GM19463 (cell line): Measurements from ENCODE around the gene ARL6IP4.
"Not testable (repeated sequence)": the region's sequence is repeated elsewhere in the genome, so short reads cannot be mapped to it uniquely, and the experiment has no call there.

Source experiments
- ATAC-seq: cut with Tn5 transposase; IDR thresholded peaks from one replicate; pipeline ENCODE4 v1.9.1; 2021; ENCODE audit warnings: mild to moderate bottlenecking, moderate library complexity; ENCODE audit not compliant: unreplicated experiment

Gene ARL6IP4

DNA sequence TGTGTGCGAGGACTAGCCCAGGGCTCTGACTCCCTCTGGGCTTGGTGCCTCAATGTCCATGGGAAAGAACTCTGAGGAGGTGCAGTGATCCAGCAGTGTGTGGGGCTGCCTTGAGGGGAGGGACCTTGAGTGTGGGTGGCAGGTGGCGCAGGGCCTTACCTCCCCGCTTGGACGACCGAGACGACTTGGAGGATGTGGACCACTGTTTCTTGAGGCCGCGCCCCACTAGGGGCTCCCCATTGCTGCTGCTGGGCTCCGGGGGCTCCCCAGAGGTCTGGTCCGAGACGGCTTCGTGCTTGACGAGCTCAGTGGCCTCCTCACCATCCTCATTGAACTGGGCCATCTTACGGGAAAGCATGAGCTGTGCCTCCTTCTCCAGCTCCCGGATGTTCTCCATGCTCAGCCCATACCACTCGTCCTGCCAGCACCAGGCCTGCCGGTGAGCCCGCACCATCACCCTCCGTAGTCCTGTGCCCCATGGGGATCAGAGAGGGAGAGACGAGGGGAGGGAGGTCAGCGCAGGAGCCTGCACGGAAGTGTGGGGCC lies 24.7 kb downstream of the ARL6IP4 start:
- ATAC-seq, result no peak

DNA sequence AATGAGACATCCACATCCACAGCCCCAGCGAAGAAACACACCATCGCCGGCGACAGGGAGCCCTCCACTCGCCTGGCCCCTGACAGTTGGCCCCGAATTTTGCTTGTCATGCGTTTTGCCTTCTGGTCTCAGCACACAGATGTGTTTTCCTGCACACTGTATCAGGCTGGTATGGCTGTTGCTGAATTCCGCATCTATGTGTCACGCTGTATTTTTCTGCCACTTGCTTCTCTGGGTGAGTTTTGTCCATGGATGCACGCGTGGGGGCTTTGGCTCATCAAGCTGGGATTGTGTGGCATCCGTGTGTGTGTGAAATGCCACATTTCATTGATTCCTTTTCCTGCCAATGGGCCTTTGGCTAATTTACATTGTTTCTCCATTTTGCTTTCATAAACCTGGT lies 26.5 kb downstream of the ARL6IP4 start:
- no peak for ATAC-seq

- ATAC-seq, result no peak
Measured at GRCh38 chr12:123010110-123010509, 29.6 kb downstream of the ARL6IP4 start.

GRCh38 chr12:123010681-123011080 lies 30.2 kb downstream of the ARL6IP4 start:
- ATAC-seq, result no peak

GRCh38 chr12:123011701-123012100 lies 31.2 kb downstream of the ARL6IP4 start:
- no peak for ATAC-seq

DNA sequence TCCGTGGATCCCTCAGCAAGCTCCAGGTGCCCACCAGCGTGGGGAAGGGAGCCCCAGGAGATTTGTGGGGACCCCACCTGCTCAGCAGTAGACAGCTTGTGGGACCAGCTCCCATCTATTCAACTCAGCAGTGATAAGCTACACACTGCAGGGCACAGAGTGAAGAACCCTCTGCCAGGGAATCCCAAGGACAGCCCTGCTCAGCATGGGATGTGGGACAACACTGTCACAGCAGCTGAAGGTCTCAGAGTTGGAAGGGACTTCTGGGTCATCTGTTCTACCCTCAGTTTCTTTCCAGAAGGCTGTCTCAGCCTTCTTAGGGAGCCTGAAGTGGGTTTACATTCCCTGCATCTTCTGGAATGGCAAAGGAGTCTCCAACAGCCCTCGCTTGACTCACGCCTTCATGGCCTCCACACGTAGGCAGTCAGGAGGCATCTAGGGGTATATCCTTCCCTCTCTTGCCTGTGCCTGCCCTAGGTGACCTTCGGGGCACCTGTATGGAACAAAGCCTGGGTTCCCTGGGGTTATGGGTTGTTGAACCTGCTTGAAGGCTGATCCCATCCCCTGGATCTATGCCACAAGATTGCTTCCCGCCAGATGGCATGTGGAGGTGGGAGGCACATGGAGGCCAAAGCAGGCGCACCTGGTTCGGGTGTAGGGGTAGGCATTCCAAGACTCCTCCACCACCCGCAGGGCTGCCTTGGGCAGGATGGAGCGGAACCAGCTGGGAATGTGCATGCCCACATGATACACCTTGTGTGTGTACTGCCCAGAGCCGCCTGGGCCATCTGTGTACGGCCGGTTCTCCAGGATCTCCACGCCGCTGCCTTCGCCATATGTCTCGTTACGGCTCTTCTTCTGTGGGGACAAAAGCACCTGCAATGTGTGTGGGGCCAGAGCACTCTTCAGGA lies 33.0 kb downstream of the ARL6IP4 start:
- no peak for ATAC-seq

DNA sequence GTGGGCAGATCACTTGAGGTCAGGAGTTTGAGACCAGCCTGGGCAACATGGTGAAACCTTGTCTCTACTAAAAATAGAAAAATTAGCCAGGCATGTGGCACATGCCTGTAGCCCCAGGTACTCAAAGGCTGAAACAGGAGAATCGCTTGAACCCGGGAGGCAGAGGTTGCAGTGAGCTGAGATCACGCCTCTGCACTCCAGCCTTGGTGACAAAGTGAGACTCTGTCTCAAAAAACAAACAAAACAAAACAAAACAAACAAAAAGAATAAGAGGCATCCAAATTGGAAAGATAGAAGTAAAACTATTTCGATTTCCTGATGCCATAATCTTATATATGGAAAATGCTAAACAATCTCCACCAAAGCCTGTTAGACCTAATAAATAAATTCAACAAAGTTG lies 34.0 kb downstream of the ARL6IP4 start:
- ATAC-seq, result not testable (repeated sequence)

- ATAC-seq, result no peak
Measured at GRCh38 chr12:123017753-123018152, 37.3 kb downstream of the ARL6IP4 start.

DNA sequence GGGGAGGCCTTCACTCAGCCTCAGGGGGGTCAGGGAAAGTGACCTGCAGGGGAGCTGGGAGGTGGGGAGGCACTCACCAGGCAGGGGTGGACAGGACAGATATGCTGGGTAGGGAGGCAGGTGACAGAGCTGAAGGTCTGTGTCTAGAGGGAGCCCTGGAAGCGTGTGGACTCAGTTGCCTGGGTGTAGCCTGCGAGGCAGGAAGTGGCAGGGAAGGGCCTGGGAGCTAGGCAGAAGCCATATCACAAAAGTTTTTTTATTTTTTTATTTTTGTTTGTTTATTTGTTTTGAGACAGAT lies 39.3 kb downstream of the ARL6IP4 start:
- no peak for ATAC-seq

- ATAC-seq, result no peak
Measured at GRCh38 chr12:123021688-123022604, 41.5 kb downstream of the ARL6IP4 start.

- ATAC-seq, result no peak
Measured at GRCh38 chr12:123022846-123023245, 42.4 kb downstream of the ARL6IP4 start.

- no peak for ATAC-seq
Measured at GRCh38 chr12:123024819-123025391, 44.4 kb downstream of the ARL6IP4 start.

DNA sequence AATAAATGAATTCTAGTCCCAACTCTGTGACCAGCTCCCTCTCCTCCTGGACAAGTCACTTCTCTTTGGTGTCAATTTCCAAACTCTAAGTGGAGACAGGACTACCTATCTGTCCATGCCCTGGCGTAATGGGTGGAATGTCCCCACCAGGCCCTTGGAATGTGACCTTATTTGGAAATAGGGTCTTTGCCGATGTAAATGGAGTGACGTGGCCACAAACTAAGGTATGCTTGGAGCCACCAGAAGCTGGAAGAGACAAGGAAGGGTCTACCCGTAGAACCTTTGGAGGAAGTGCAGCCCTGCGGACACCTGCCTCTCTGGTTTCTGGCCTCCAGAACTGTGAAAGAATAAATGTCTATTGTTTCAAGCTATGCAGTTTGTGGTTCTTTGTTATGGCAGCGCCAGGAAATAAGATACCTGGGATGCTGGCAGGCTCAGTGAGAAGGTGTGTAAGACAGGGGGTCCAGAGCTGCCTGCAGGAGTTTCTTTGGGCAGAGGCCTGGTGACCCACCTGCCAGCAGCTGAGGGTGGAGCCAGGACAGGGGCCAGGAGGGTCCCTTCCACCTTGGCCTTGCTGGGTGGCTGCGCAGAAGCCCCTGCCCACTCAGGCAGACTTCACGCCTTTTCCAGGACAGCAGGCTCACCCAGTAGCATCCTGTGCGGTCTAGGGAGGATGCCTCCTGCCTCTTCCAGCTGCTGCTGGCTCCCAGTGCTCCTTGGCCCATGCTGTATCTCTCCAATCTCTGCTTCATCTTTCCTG lies 45.8 kb downstream of the ARL6IP4 start:
- no peak for ATAC-seq

DNA sequence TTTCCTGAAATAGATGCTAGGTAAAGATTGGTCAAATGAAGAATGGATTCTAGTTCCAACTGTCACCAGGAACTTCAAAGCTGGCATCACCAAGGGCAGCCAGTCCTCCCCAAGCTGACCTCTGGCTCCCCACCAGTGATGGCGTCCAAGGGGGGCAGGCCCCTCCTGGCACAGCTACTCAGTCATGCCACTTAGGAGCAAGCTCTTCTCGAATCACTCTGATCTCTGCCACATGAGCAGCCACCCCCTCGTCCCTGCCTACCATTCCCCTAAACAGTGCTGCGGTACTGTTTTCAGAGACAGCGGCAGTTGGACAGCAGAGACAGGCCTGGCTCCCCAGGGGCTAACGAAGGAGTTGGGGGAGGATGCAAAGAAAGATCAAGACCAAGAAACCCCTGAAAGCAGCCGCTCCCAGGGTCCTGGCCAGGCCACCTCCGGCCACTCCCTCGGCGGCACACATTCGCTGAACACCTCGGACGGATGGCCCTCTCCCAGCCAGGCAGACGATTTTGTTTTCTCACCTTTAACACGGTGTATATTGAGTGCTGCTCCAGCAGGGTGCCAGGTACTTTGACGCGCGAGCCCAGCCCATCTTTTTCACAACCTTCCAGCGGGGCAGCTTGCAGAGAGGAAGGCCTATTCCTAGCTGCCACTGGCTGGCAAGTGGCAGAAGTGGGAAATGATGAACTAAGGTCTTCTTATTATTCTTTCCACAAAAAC lies 47.4 kb downstream of the ARL6IP4 start:
- no peak for ATAC-seq

DNA sequence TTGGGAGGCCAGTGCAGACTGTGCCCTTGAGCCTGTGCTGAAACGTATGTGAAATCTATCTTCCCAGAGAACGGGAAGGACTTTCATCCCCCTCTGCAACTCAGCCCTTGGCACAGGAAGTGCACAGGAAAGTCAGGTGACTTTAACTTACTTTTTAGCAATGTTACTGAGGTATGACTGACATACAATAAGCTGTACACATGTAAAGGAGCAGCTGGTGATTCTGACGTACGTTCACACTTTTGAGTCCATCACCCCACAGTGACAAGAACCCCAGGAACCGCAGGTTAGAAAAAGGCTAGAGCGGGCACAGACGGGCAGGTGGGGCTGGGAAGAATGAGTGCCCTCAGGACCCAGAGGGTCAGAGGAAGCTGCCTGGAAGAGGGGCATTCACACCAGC lies 48.0 kb downstream of the ARL6IP4 start:
- no peak for ATAC-seq

DNA sequence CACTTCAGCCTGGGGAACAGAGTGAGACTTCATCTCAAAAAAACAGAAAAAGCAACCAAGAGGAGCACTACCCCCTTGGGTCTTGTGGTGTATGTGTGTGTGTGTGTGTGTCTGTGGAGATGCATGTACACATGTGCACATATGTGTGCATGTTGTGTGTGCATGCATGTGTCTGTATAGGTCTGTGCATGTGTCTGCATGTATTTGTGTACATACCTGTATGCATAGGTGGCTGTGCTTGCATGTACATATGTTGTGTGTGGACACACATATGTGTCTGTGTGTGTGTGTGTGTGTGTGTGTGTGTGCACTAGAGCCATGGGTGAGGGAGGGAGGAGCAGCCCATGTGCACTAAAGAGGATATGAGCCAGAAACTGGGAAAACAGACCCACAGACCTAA lies 49.1 kb downstream of the ARL6IP4 start:
- ATAC-seq, result no peak

GRCh38 chr12:123030686-123031085 lies 50.2 kb downstream of the ARL6IP4 start:
- no peak for ATAC-seq

GRCh38 chr12:123031171-123031845 lies 50.8 kb downstream of the ARL6IP4 start:
- ATAC-seq, result no peak
